GM12874 (cell line): Measurements from ENCODE around the gene PARP8.

Source experiments
- TF ChIP-seq, protein P1 (sequence below): IDR thresholded peaks from 2 replicates; pipeline ENCODE4 v1.5.1; 2011; ENCODE audit warnings: low read depth, mild to moderate bottlenecking, control low read depth, low read length, moderate library complexity; ENCODE audit not compliant: insufficient read depth

The PARP8 gene

GRCh38 chr5:50725800-50726474 is 59.5 kb downstream of the PARP8 start:
- TF ChIP-seq, protein P1, sequence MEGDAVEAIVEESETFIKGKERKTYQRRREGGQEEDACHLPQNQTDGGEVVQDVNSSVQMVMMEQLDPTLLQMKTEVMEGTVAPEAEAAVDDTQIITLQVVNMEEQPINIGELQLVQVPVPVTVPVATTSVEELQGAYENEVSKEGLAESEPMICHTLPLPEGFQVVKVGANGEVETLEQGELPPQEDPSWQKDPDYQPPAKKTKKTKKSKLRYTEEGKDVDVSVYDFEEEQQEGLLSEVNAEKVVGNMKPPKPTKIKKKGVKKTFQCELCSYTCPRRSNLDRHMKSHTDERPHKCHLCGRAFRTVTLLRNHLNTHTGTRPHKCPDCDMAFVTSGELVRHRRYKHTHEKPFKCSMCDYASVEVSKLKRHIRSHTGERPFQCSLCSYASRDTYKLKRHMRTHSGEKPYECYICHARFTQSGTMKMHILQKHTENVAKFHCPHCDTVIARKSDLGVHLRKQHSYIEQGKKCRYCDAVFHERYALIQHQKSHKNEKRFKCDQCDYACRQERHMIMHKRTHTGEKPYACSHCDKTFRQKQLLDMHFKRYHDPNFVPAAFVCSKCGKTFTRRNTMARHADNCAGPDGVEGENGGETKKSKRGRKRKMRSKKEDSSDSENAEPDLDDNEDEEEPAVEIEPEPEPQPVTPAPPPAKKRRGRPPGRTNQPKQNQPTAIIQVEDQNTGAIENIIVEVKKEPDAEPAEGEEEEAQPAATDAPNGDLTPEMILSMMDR: no peak

DNA sequence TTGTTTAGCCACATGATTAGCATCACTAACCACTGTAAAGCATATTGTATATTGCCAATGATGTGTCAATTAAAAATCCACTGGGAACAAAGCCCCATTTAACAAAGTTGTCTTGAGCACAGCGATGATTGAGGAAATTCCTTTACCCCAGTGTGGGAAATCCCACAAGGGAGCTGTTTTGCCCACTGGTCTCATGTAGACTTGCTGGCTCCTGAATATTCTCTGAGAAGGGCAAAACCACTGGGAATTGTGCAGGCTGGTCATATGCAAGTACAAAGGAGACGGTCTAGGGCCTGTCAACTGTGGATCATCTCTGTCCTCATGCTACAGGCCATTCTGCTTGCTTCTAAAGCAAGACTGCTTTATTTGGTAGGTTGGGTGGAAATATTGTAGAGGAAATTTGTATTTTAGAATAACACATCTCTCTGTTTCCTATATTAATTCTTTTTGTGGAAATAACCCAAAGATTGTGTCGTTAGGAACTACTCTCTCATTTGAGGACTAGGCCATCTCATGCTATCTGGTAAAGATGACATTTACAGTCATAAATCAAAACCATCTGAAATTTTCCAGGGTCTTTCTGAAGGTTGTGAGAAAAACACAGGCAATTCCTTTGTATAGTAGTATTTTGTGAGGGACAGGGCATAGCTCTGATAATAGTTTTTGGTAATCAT is 60.2 kb downstream of the PARP8 start:
- TF ChIP-seq, protein P1: no peak

GRCh38 chr5:50727149-50727496 is 60.7 kb downstream of the PARP8 start:
- TF ChIP-seq, protein P1: no peak

- TF ChIP-seq, protein P1: no peak
Measured at GRCh38 chr5:50727845-50728244, 61.4 kb downstream of the PARP8 start.

DNA sequence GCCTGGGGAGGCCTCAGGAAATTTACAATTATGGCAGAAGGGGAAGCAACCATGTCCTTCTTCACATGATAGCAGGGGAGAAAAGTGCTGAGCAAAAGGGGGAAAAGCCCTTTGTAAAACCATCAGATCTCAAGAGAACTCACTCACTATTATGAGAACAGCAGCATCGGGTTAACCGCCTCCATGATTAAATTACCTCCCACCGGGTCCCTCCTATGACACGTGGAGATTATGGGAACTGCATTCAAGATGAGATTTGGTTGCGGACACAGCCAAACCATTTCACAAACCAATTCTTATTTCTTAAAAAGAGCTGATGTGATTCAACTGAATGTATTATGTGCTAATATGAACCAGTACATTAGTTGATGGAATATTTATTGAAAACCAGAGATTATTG is 63.9 kb downstream of the PARP8 start:
- TF ChIP-seq, protein P1: no peak

GRCh38 chr5:50730841-50731240 is 64.4 kb downstream of the PARP8 start:
- TF ChIP-seq, protein P1: no peak

DNA sequence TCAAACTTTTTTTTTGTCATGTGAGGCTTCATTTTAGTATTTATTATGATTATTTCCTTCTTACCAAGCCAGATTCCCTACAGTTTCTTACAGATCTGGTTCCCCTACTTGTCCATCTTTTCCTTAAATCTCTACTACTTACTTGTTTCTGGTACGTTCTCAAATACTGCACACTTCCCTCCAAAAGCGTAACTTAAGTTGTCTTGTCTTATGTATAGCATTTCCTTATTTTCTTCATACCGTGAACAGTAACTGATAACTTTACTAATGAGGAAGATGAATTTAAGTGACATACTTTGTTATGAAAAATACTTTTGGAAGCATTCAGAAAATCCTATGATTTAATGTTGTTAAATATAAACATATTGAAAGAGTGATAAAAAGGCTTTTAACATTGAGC is 67.3 kb downstream of the PARP8 start:
- TF ChIP-seq, protein P1: no peak
